Measurements from ENCODE around the gene SHTN1. TPM values are rescaled to one million over a fixed set of nuclear protein-coding genes. Genes with fewer than 3 reads are reported as not detected.

SHTN1 gene
- total RNA-seq, 5 donors from 2014 or later (not counting 1 experiment from before 2014, with no cell fraction given): 0.35 to 0.80 (median 0.44) TPM

GRCh38 chr10:116877391-116877790 is 127.6 kb downstream of the SHTN1 start:
- no peak overlapping the region for H3K27ac Mint-ChIP-seq
- no peaks in the 10 kb centered on the region for H3K36me3 Mint-ChIP-seq
- WGBS (ENCODE audit: insufficient coverage): 83% methylated on average over 2 of the region's 3 CpGs

GRCh38 chr10:116875897-116876296 is 129.1 kb downstream of the SHTN1 start:
- no peaks in the 10 kb centered on the region for H3K9me3 ChIP-seq
- Mint-ChIP-seq H3K4me1 (no peaks in the 10 kb centered on the region), H3K27me3 (peaks cover 5 to 24% of the 10 kb centered on the region in 2 donors), H3K27ac (no peak overlapping the region), H3K9me3 (peaks cover 0 to 5% (median 4%) of the 10 kb centered on the region in 3 donors), H3K36me3 (no peaks in the 10 kb centered on the region), H3K4me3 (no peak overlapping the region)
- H3K4me1 ChIP-seq (ENCODE audit: control insufficient read depth in 1 of 2, extremely low read depth in 1 of 2, insufficient read depth in 2 of 2, low read length in 2 of 2): no peaks in the 10 kb centered on the region
- no peak for DNase-seq
- no peak overlapping the region for H3K27ac ChIP-seq (ENCODE audit: low read length)
- ChIA-PET POLR2A (interaction anchor here in 1 of 2 donors (0.6 kb wide), 1 partner anchor 65 kb away, joined by 7 read pairs; no protein-coding TSS in a partner anchor), CTCF (no interaction called here)
- no peak for ATAC-seq (replicated peaks in 1 of 4)
- no peak overlapping the region for H3K4me3 ChIP-seq (ENCODE audit: control insufficient read depth in 1 of 2, extremely low read depth in 1 of 2, low read length in 1 of 2)
- H3K27me3 ChIP-seq (replicated peaks in 1 of 2; ENCODE audit: control insufficient read depth in 2 of 2, extremely low read depth in 1 of 2, insufficient read depth in 2 of 2, low read length in 1 of 2): no peaks in the 10 kb centered on the region
- no CpG with 5 or more reads among the region's 2 CpGs for WGBS (ENCODE audit: insufficient coverage)
- no peaks in the 10 kb centered on the region for H3K36me3 ChIP-seq (ENCODE audit: control insufficient read depth in 2 of 2, extremely low read depth in 1 of 2, insufficient read depth in 1 of 2, low read length in 1 of 2)

More at GRCh38 chr10:116877391-116877790, 127.6 kb downstream of the SHTN1 start:
- CTCF ChIA-PET: no interaction called here
- no peak for DNase-seq
- Mint-ChIP-seq H3K4me3 (no peak overlapping the region), H3K27me3 (peaks cover 15 to 34% of the 10 kb centered on the region in 2 donors), H3K4me1 (no peaks in the 10 kb centered on the region), H3K9me3 (peaks cover 0 to 2% (median 2%) of the 10 kb centered on the region in 3 donors)
- no peak for ATAC-seq (replicated peaks in 1 of 4)
- no peaks in the 10 kb centered on the region for H3K27me3 ChIP-seq (replicated peaks in 1 of 2; ENCODE audit: control insufficient read depth in 2 of 2, extremely low read depth in 1 of 2, insufficient read depth in 2 of 2, low read length in 1 of 2)
- POLR2A ChIA-PET: no interaction called here
- no peaks in the 10 kb centered on the region for H3K36me3 ChIP-seq (ENCODE audit: control insufficient read depth in 2 of 2, extremely low read depth in 1 of 2, insufficient read depth in 1 of 2, low read length in 1 of 2)
- no peak overlapping the region for H3K27ac ChIP-seq (ENCODE audit: low read length)
- H3K4me3 ChIP-seq (ENCODE audit: control insufficient read depth in 1 of 2, extremely low read depth in 1 of 2, low read length in 1 of 2): no peak overlapping the region
- H3K9me3 ChIP-seq: no peaks in the 10 kb centered on the region
- no peaks in the 10 kb centered on the region for H3K4me1 ChIP-seq (ENCODE audit: control insufficient read depth in 1 of 2, extremely low read depth in 1 of 2, insufficient read depth in 2 of 2, low read length in 2 of 2)

- Mint-ChIP-seq H3K4me1 (no peaks in the 10 kb centered on the region), H3K9me3 (peaks cover 0 to 5% (median 4%) of the 10 kb centered on the region in 3 donors), H3K27me3 (peaks cover 6 to 15% of the 10 kb centered on the region in 2 donors), H3K4me3 (no peak overlapping the region), H3K36me3 (no peaks in the 10 kb centered on the region), H3K27ac (no peak overlapping the region)
- Histone ChIP-seq H3K36me3 (ENCODE audit: control insufficient read depth in 2 of 2, extremely low read depth in 1 of 2, insufficient read depth in 1 of 2, low read length in 1 of 2) (no peaks in the 10 kb centered on the region), H3K4me3 (ENCODE audit: control insufficient read depth in 1 of 2, extremely low read depth in 1 of 2, low read length in 1 of 2) (no peak overlapping the region), H3K27ac (ENCODE audit: low read length) (no peak overlapping the region), H3K27me3 (replicated peaks in 1 of 2; ENCODE audit: control insufficient read depth in 2 of 2, extremely low read depth in 1 of 2, insufficient read depth in 2 of 2, low read length in 1 of 2) (peaks cover 0 to 2% of the 10 kb centered on the region in 2 experiments), H3K4me1 (ENCODE audit: control insufficient read depth in 1 of 2, extremely low read depth in 1 of 2, insufficient read depth in 2 of 2, low read length in 2 of 2) (no peaks in the 10 kb centered on the region), H3K9me3 (no peaks in the 10 kb centered on the region)
- WGBS (ENCODE audit: insufficient coverage): no CpG with 5 or more reads among the region's 2 CpGs
- ChIA-PET CTCF (interaction anchor here in 1 of 2 donors (0.6 to 0.7 kb wide), 2 partner anchors 181 to 446 kb away, joined by 3 read pairs; partner anchors contain the start of gene PNLIPRP3), POLR2A (no interaction called here)
- no peak for DNase-seq
- ATAC-seq (replicated peaks in 1 of 4): no peak
Observed at GRCh38 chr10:116873134-116873533, 131.9 kb downstream of the SHTN1 start.

- no peak overlapping the region for H3K27ac Mint-ChIP-seq
- H3K4me3 Mint-ChIP-seq: no peak overlapping the region
- DNase-seq: no peak
- no peaks in the 10 kb centered on the region for H3K4me1 ChIP-seq (ENCODE audit: control insufficient read depth in 1 of 2, extremely low read depth in 1 of 2, insufficient read depth in 2 of 2, low read length in 2 of 2)
- H3K9me3 Mint-ChIP-seq: peaks cover 0 to 5% (median 4%) of the 10 kb centered on the region in 3 donors
- no peak for ATAC-seq (replicated peaks in 1 of 4)
- peaks cover 6 to 8% of the 10 kb centered on the region in 2 donors for H3K27me3 Mint-ChIP-seq
- H3K36me3 ChIP-seq (ENCODE audit: control insufficient read depth in 2 of 2, extremely low read depth in 1 of 2, insufficient read depth in 1 of 2, low read length in 1 of 2): no peaks in the 10 kb centered on the region
- ChIA-PET POLR2A (no interaction called here), CTCF (no interaction called here)
- H3K36me3 Mint-ChIP-seq: no peaks in the 10 kb centered on the region
- 100% methylated on average over 1 of the region's 2 CpGs for WGBS (ENCODE audit: insufficient coverage)
- no peaks in the 10 kb centered on the region for H3K9me3 ChIP-seq
- no peak overlapping the region for H3K4me3 ChIP-seq (ENCODE audit: control insufficient read depth in 1 of 2, extremely low read depth in 1 of 2, low read length in 1 of 2)
- no peaks in the 10 kb centered on the region for H3K4me1 Mint-ChIP-seq
- H3K27me3 ChIP-seq (replicated peaks in 1 of 2; ENCODE audit: control insufficient read depth in 2 of 2, extremely low read depth in 1 of 2, insufficient read depth in 2 of 2, low read length in 1 of 2): peaks cover 0 to 2% of the 10 kb centered on the region in 2 experiments
- no peak overlapping the region for H3K27ac ChIP-seq (ENCODE audit: low read length)
Observed at GRCh38 chr10:116870949-116871348, 134.0 kb downstream of the SHTN1 start.

GRCh38 chr10:116868722-116869121 is 136.3 kb downstream of the SHTN1 start:
- POLR2A ChIA-PET: no interaction called here
- no peaks in the 10 kb centered on the region for H3K4me1 Mint-ChIP-seq
- no peaks in the 10 kb centered on the region for H3K36me3 Mint-ChIP-seq
- WGBS (ENCODE audit: insufficient coverage): no CpG with 5 or more reads among the region's 4 CpGs
- ATAC-seq (replicated peaks in 1 of 4): no peak
- H3K4me3 Mint-ChIP-seq: no peak overlapping the region
- CTCF ChIA-PET: no interaction called here
- Histone ChIP-seq H3K36me3 (ENCODE audit: control insufficient read depth in 2 of 2, extremely low read depth in 1 of 2, insufficient read depth in 1 of 2, low read length in 1 of 2) (no peaks in the 10 kb centered on the region), H3K4me1 (ENCODE audit: control insufficient read depth in 1 of 2, extremely low read depth in 1 of 2, insufficient read depth in 2 of 2, low read length in 2 of 2) (no peaks in the 10 kb centered on the region), H3K9me3 (no peaks in the 10 kb centered on the region), H3K27ac (ENCODE audit: low read length) (no peak overlapping the region), H3K27me3 (replicated peaks in 1 of 2; ENCODE audit: control insufficient read depth in 2 of 2, extremely low read depth in 1 of 2, insufficient read depth in 2 of 2, low read length in 1 of 2) (peaks cover 0 to 2% of the 10 kb centered on the region in 2 experiments), H3K4me3 (ENCODE audit: control insufficient read depth in 1 of 2, extremely low read depth in 1 of 2, low read length in 1 of 2) (no peak overlapping the region)
- peaks cover 0 to 5% (median 4%) of the 10 kb centered on the region in 3 donors for H3K9me3 Mint-ChIP-seq
- no peak overlapping the region for H3K27ac Mint-ChIP-seq
- DNase-seq: no peak
- H3K27me3 Mint-ChIP-seq: peaks cover 6% of the 10 kb centered on the region in 2 donors

- no peak for ATAC-seq (replicated peaks in 1 of 4)
- no peaks in the 10 kb centered on the region for H3K4me1 Mint-ChIP-seq
Observed at GRCh38 chr10:116868198-116868676, 136.8 kb downstream of the SHTN1 start.

More at GRCh38 chr10:116868198-116868676, 136.8 kb downstream of the SHTN1 start:
- Histone ChIP-seq H3K4me1 (ENCODE audit: control insufficient read depth in 1 of 2, extremely low read depth in 1 of 2, insufficient read depth in 2 of 2, low read length in 2 of 2) (no peaks in the 10 kb centered on the region), H3K4me3 (ENCODE audit: control insufficient read depth in 1 of 2, extremely low read depth in 1 of 2, low read length in 1 of 2) (no peak overlapping the region), H3K27me3 (replicated peaks in 1 of 2; ENCODE audit: control insufficient read depth in 2 of 2, extremely low read depth in 1 of 2, insufficient read depth in 2 of 2, low read length in 1 of 2) (peaks cover 0 to 2% of the 10 kb centered on the region in 2 experiments), H3K27ac (ENCODE audit: low read length) (no peak overlapping the region), H3K9me3 (no peaks in the 10 kb centered on the region), H3K36me3 (ENCODE audit: control insufficient read depth in 2 of 2, extremely low read depth in 1 of 2, insufficient read depth in 1 of 2, low read length in 1 of 2) (no peaks in the 10 kb centered on the region)
- Mint-ChIP-seq H3K27ac (no peak overlapping the region), H3K4me3 (no peak overlapping the region), H3K9me3 (peaks cover 0 to 5% (median 4%) of the 10 kb centered on the region in 3 donors), H3K27me3 (peaks cover 6% of the 10 kb centered on the region in 2 donors), H3K36me3 (no peaks in the 10 kb centered on the region)
- 55% methylated on average over 3 of the region's 4 CpGs for WGBS (ENCODE audit: insufficient coverage)
- POLR2A ChIA-PET: no interaction called here
- CTCF ChIA-PET: no interaction called here
- no peak for DNase-seq

All from T-cell (primary cell).